ENCODE measurements around the gene CXCR3.
"Not testable (repeated sequence)": the region's sequence is repeated elsewhere in the genome, so short reads cannot be mapped to it uniquely, and the experiment has no call there.

CXCR3 gene

GRCh38 chrX:71618303-71618721, at the start of gene CXCR3:
Gene CXCR3, minus strand, starts transcription at chrX:71618511. Its CDS starts 62 bp downstream, at chrX:71618449.
- peak within 1 kb of the TSS; percentile 90 for H3K4me3 Mint-ChIP-seq
- H3K27ac Mint-ChIP-seq = peak within 1 kb of the TSS; percentile 87
- H3K27me3 Mint-ChIP-seq (ENCODE audit: low read depth) = no peaks in the 10 kb centered on the region
- peak; percentile 80 for DNase-seq (ENCODE audit: low spot score)
- H3K4me1 Mint-ChIP-seq (ENCODE audit: low read depth) = peaks cover 51% of the 10 kb centered on the region
- peaks cover 26% of the 10 kb centered on the region for H3K36me3 Mint-ChIP-seq (ENCODE audit: low read depth)
- H3K9me3 Mint-ChIP-seq = no peaks in the 10 kb centered on the region

GRCh38 chrX:71667328-71668247, 49.3 kb upstream of the CXCR3 start, which contains the start of gene LOC101059915:
Gene LOC101059915, plus strand, starts transcription at chrX:71667546.
- DNase-seq (ENCODE audit: low spot score) = no peak
- H3K27me3 Mint-ChIP-seq (ENCODE audit: low read depth) = peaks cover 4% of the 10 kb centered on the region
- H3K9me3 Mint-ChIP-seq = no peaks in the 10 kb centered on the region
- peaks cover 19% of the 10 kb centered on the region for H3K4me1 Mint-ChIP-seq (ENCODE audit: low read depth)
- H3K27ac Mint-ChIP-seq = no peak within 1 kb of the TSS
- no peak within 1 kb of the TSS for H3K4me3 Mint-ChIP-seq
- no peaks in the 10 kb centered on the region for H3K36me3 Mint-ChIP-seq (ENCODE audit: low read depth)

GRCh38 chrX:71666240-71667223, 48.2 kb upstream of the CXCR3 start:
- DNase-seq (ENCODE audit: low spot score) = no peak
- Mint-ChIP-seq H3K9me3 (no peaks in the 10 kb centered on the region), H3K36me3 (ENCODE audit: low read depth) (no peaks in the 10 kb centered on the region), H3K4me1 (ENCODE audit: low read depth) (peaks cover 18% of the 10 kb centered on the region), H3K27ac (no peak overlapping the region), H3K27me3 (ENCODE audit: low read depth) (no peaks in the 10 kb centered on the region), H3K4me3 (no peak overlapping the region)

- H3K27me3 Mint-ChIP-seq (ENCODE audit: low read depth) = no peaks in the 10 kb centered on the region
- no peak overlapping the region for H3K4me3 Mint-ChIP-seq
- H3K9me3 Mint-ChIP-seq = no peaks in the 10 kb centered on the region
- H3K4me1 Mint-ChIP-seq (ENCODE audit: low read depth) = peaks cover 11% of the 10 kb centered on the region
- H3K36me3 Mint-ChIP-seq (ENCODE audit: low read depth) = no peaks in the 10 kb centered on the region
- no peak overlapping the region for H3K27ac Mint-ChIP-seq
- no peak for DNase-seq (ENCODE audit: low spot score)
Measured at GRCh38 chrX:71665747-71666146, 47.4 kb upstream of the CXCR3 start.

GRCh38 chrX:71664889-71665491, 46.7 kb upstream of the CXCR3 start:
- Mint-ChIP-seq H3K27ac (no peak overlapping the region), H3K4me3 (no peak overlapping the region), H3K4me1 (ENCODE audit: low read depth) (peaks cover 11% of the 10 kb centered on the region), H3K27me3 (ENCODE audit: low read depth) (no peaks in the 10 kb centered on the region), H3K9me3 (no peaks in the 10 kb centered on the region), H3K36me3 (ENCODE audit: low read depth) (no peaks in the 10 kb centered on the region)
- DNase-seq (ENCODE audit: low spot score) = no peak

- peaks cover 11% of the 10 kb centered on the region for H3K4me1 Mint-ChIP-seq (ENCODE audit: low read depth)
- not testable (repeated sequence) for H3K36me3 Mint-ChIP-seq (ENCODE audit: low read depth); DNase-seq (ENCODE audit: low spot score); H3K9me3 Mint-ChIP-seq; H3K27me3 Mint-ChIP-seq (ENCODE audit: low read depth); H3K4me3 Mint-ChIP-seq; H3K27ac Mint-ChIP-seq
Measured at GRCh38 chrX:71664202-71664601, 45.9 kb upstream of the CXCR3 start.

- Mint-ChIP-seq H3K4me1 (ENCODE audit: low read depth) (peaks cover 11% of the 10 kb centered on the region), H3K4me3 (peak overlapping the region; percentile 32)
- peak; percentile 61 for DNase-seq (ENCODE audit: low spot score)
Measured at GRCh38 chrX:71663238-71663637, 44.9 kb upstream of the CXCR3 start.

GRCh38 chrX:71662654-71663053, 44.3 kb upstream of the CXCR3 start:
- peaks cover 11% of the 10 kb centered on the region for H3K4me1 Mint-ChIP-seq (ENCODE audit: low read depth)
- H3K27me3 Mint-ChIP-seq (ENCODE audit: low read depth); H3K36me3 Mint-ChIP-seq (ENCODE audit: low read depth); H3K9me3 Mint-ChIP-seq: not testable (repeated sequence)
- H3K27ac Mint-ChIP-seq = peak overlapping the region; percentile 84
- peak; percentile 19 for DNase-seq (ENCODE audit: low spot score)
- peak overlapping the region; percentile 81 for H3K4me3 Mint-ChIP-seq

More at GRCh38 chrX:71663238-71663637, 44.9 kb upstream of the CXCR3 start:
- peak overlapping the region; percentile 41 for H3K27ac Mint-ChIP-seq
- not testable (repeated sequence) for H3K27me3 Mint-ChIP-seq (ENCODE audit: low read depth); H3K9me3 Mint-ChIP-seq; H3K36me3 Mint-ChIP-seq (ENCODE audit: low read depth)

- H3K4me1 Mint-ChIP-seq (ENCODE audit: low read depth) = peaks cover 11% of the 10 kb centered on the region
- no peak for DNase-seq (ENCODE audit: low spot score)
- H3K27me3 Mint-ChIP-seq (ENCODE audit: low read depth) = peaks cover 3% of the 10 kb centered on the region
- no peak overlapping the region for H3K27ac Mint-ChIP-seq
- no peaks in the 10 kb centered on the region for H3K9me3 Mint-ChIP-seq
- no peaks in the 10 kb centered on the region for H3K36me3 Mint-ChIP-seq (ENCODE audit: low read depth)
- no peak overlapping the region for H3K4me3 Mint-ChIP-seq
Measured at GRCh38 chrX:71661919-71662318, 43.6 kb upstream of the CXCR3 start.

- Mint-ChIP-seq H3K4me1 (ENCODE audit: low read depth) (peaks cover 16% of the 10 kb centered on the region), H3K27ac (no peak overlapping the region)
- DNase-seq (ENCODE audit: low spot score) = no peak
Measured at GRCh38 chrX:71660562-71661416, 42.5 kb upstream of the CXCR3 start.

GRCh38 chrX:71659959-71660358, 41.6 kb upstream of the CXCR3 start:
- Mint-ChIP-seq H3K4me3 (no peak overlapping the region), H3K4me1 (ENCODE audit: low read depth) (peaks cover 16% of the 10 kb centered on the region), H3K27ac (no peak overlapping the region), H3K9me3 (no peaks in the 10 kb centered on the region), H3K36me3 (ENCODE audit: low read depth) (no peaks in the 10 kb centered on the region), H3K27me3 (ENCODE audit: low read depth) (peaks cover 16% of the 10 kb centered on the region)
- no peak for DNase-seq (ENCODE audit: low spot score)

More at GRCh38 chrX:71660562-71661416, 42.5 kb upstream of the CXCR3 start:
- Mint-ChIP-seq H3K27me3 (ENCODE audit: low read depth) (peaks cover 13% of the 10 kb centered on the region), H3K9me3 (no peaks in the 10 kb centered on the region), H3K36me3 (ENCODE audit: low read depth) (no peaks in the 10 kb centered on the region), H3K4me3 (no peak overlapping the region)

GRCh38 chrX:71659342-71659741, 41.0 kb upstream of the CXCR3 start:
- DNase-seq (ENCODE audit: low spot score) = no peak
- Mint-ChIP-seq H3K4me3 (no peak overlapping the region), H3K9me3 (no peaks in the 10 kb centered on the region), H3K27me3 (ENCODE audit: low read depth) (peaks cover 18% of the 10 kb centered on the region), H3K36me3 (ENCODE audit: low read depth) (no peaks in the 10 kb centered on the region), H3K27ac (no peak overlapping the region), H3K4me1 (ENCODE audit: low read depth) (peaks cover 16% of the 10 kb centered on the region)

- H3K4me3 Mint-ChIP-seq = no peak overlapping the region
- H3K36me3 Mint-ChIP-seq (ENCODE audit: low read depth) = no peaks in the 10 kb centered on the region
- peaks cover 7% of the 10 kb centered on the region for H3K4me1 Mint-ChIP-seq (ENCODE audit: low read depth)
- H3K27me3 Mint-ChIP-seq (ENCODE audit: low read depth) = peaks cover 21% of the 10 kb centered on the region
- H3K9me3 Mint-ChIP-seq = no peaks in the 10 kb centered on the region
- H3K27ac Mint-ChIP-seq = no peak overlapping the region
- DNase-seq (ENCODE audit: low spot score) = no peak
Measured at GRCh38 chrX:71657267-71657666, 39.0 kb upstream of the CXCR3 start.

Data from T-helper 2 cell treated with Interferon-gamma antibody and Interleukin-4, amounts not matched to agents 5 μg/mL and 100 μg/mL, for 36 hours (primary cell).